GM04504 (cell line): ENCODE results near the gene PEAR1.

Source experiments
- DNase-seq: peaks from one replicate; pipeline ENCODE4 v3.0.0-alpha.2; 2012; ENCODE audit warnings: low read depth

PEAR1 gene

GRCh38 chr1:156899956-156900718 is 6.6 kb downstream of the PEAR1 start:
- no peak for DNase-seq

DNA sequence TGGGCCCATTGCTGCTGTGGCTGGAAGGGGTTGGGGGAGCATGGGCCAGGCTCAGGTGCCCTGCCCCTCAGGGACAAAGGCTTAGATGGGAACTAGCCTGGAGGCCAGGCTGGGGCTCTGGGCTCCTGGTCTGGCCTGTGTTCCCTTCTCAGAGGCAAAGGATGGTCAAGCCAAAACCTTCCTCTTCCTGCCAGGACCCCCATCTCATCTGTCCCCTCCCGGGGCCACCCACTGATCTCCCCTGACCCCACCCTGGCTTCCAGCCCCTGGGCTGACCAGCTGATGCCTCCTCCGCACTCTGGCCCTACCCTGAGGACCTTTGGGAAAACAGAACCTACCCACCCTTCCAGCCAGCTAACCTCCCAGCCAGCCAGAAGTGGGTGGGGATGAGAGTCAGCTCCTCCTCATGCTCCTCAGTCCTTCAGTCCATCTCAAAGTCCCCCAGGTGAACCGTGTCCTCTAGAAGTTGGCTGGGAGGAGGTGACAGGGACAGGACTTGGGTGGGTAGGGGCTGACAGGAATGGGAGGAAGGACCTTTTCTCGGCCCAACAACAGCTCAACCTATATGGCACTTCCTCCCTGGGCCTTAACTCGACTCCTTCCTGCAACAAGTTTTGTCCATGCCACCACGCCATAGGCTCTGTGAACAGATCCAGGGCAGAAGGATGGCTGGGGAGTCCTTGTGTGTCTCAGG is 7.5 kb downstream of the PEAR1 start:
- DNase-seq, result no peak

GRCh38 chr1:156901590-156901900 is 8.0 kb downstream of the PEAR1 start:
- DNase-seq, result no peak

- DNase-seq, result no peak
Measured at GRCh38 chr1:156901966-156902915, 8.7 kb downstream of the PEAR1 start.

- no peak for DNase-seq
Measured at GRCh38 chr1:156903328-156904091, 10.0 kb downstream of the PEAR1 start.

GRCh38 chr1:156904187-156904959 is 10.9 kb downstream of the PEAR1 start:
- no peak for DNase-seq

- DNase-seq, result no peak
Measured at GRCh38 chr1:156905176-156905575, 11.7 kb downstream of the PEAR1 start.

- no peak for DNase-seq
Measured at GRCh38 chr1:156905651-156906050, 12.1 kb downstream of the PEAR1 start.

DNA sequence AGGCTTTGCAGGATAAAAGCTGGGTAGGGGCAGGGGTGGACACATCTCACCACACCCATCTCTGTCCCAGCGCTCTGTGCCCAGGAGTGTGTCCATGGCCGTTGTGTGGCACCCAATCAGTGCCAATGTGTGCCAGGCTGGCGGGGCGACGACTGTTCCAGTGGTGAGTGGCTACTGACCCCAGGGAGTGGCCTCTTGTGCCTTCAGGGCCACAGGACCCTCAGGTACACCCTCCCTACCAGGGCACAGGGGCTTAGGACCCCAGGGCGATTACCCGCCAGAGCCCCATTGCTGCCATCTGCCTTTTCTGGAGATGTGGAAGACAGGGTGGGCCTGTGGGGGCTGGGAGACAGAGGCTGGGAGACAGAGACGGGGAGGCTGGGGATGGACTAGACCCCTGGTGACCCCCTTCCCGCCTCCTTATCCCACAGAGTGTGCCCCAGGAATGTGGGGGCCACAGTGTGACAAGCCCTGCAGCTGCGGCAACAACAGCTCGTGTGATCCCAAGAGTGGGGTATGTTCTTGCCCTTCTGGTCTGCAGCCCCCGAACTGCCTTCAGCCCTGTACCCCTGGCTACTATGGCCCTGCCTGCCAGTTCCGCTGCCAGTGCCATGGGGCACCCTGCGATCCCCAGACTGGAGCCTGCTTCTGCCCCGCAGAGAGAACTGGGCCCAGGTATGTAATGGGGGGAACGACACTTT is 12.8 kb downstream of the PEAR1 start:
- DNase-seq, result no peak

DNA sequence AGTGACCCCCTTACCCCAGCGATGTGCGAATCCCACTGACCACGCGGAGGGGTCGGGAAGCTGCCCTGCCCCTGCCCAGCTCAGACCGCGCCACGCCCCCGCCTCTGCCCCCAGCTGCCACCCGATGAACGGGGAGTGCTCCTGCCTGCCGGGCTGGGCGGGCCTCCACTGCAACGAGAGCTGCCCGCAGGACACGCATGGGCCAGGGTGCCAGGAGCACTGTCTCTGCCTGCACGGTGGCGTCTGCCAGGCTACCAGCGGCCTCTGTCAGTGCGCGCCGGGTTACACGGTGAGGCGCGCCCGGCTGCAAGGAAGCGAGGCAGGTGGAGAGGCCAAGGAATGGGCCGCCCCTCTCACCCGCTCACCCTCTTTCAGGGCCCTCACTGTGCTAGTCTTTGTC is 15.0 kb downstream of the PEAR1 start:
- no peak for DNase-seq

- no peak for DNase-seq
Measured at GRCh38 chr1:156908955-156909354, 15.4 kb downstream of the PEAR1 start.

DNA sequence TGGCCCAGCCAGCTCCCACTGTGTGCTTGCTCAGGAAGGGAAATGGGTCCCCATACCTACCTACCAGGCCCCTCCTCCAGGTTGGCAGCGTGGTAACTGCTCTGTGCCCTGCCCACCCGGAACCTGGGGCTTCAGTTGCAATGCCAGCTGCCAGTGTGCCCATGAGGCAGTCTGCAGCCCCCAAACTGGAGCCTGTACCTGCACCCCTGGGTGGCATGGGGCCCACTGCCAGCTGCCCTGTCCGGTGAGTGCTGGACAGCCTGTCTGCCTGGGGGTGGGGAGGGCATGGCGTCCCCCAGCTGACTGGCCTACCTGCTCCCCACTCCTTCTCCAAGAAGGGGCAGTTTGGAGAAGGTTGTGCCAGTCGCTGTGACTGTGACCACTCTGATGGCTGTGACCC is 16.2 kb downstream of the PEAR1 start:
- DNase-seq, result no peak

DNA sequence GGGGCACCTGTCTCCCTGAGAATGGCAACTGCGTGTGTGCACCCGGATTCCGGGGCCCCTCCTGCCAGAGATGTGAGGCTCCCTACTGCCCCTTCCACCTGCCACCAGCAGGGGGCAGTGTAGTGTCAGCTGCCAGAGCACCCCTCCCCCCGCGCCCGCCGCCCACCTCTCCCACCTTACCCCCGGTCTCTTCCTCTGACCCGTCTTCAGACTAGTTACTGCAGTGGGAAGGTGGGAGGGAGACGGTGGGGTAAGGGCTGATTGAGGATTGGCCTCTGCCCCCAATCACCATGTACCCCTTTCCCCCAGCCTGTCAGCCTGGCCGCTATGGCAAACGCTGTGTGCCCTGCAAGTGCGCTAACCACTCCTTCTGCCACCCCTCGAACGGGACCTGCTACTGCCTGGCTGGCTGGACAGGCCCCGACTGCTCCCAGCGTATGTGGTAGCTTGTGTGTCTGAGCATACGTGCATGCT is 16.8 kb downstream of the PEAR1 start:
- DNase-seq, result no peak

DNA sequence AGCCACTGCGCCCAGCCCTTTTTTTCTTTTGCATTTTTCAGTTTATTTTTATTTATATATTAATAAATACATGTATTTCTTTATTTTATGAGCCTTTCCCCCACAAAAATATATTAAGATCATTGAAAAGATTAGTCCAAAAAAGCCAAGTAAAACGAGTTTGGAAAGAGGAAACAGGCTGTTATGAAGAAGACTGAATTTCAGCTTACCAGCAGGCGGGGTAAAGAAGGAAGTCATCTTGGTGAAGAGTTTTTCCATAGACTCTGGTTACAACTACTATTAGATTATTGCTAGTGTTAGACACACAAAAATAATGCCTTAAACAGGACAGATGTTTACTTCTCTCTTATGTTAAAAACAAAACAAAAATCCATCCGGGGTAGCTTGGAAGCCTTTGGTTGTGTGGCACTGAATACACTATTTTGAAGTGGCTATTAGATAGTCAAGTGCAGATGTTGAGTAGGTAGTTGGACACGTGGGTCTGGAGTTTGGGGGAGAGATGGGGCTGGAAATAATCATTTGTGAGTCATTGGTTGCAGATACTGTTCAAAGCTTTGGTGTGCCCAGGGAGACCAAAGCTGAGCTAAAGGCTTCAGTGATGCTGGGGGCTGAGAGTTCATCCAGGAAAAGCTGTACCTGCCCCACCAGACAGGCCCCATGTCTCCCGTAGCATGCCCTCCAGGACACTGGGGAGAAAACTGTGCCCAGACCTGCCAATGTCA is 18.2 kb downstream of the PEAR1 start:
- no peak for DNase-seq

DNA sequence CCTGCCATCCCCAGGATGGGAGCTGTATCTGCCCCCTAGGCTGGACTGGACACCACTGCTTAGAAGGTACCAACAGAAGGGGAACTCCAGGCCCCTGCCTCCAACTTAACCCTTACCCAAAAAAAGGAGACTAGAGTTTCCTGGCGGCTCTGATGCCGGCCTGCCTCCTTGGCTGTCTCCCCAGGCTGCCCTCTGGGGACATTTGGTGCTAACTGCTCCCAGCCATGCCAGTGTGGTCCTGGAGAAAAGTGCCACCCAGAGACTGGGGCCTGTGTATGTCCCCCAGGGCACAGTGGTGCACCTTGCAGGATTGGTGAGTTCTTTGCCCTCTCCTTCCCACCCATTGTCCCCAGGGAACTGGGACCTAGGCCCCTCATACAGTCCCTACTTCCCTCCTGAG is 18.8 kb downstream of the PEAR1 start:
- no peak for DNase-seq

GRCh38 chr1:156912861-156913808 is 19.6 kb downstream of the PEAR1 start:
- no peak for DNase-seq

- DNase-seq, result no peak
Measured at GRCh38 chr1:156913809-156914387, 20.4 kb downstream of the PEAR1 start.

DNA sequence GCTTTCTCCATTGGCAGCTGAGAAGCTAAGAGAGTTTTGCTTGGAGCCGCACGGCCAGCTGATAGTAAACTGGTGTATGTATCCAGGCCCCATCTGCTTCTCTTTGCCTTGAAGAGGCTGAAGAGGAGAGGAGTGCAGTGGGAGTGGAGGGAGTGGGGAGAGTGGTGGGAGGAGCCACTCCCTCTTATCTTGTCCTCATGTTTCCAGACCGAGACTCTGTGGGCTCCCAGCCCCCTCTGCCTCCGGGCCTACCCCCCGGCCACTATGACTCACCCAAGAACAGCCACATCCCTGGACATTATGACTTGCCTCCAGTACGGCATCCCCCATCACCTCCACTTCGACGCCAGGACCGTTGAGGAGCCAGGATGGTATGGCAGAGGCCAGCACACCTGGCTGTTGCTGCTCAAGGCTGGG is 20.9 kb downstream of the PEAR1 start:
- DNase-seq, result no peak
